GM06990 (cell line): Measurements from ENCODE around the gene KCNN3.
A peak's percentile ranks its signal among the peaks of the same experiment; 100 is the strongest.

Experiments used
- DNase-seq: peaks from one replicate; pipeline ENCODE4 v3.0.0-alpha.2; 2011; ENCODE audit not compliant: insufficient read length; ENCODE audit errors: extremely low read depth
- H3K27me3 ChIP-seq: replicated peaks from 2 replicates; pipeline ENCODE4 v1.6.0; 2011; ENCODE audit warnings: low read length; ENCODE audit not compliant: control insufficient read depth, insufficient read depth
- H3K36me3 ChIP-seq: 2 replicates; pipeline ENCODE4 v1.5.1; 2011; ENCODE audit warnings: low read length; ENCODE audit not compliant: control insufficient read depth, insufficient read depth
- H3K4me3 ChIP-seq: replicated peaks from 2 replicates; pipeline ENCODE4 v1.5.1; 2011; ENCODE audit warnings: low read depth, mild to moderate bottlenecking, control low read depth, low read length
- TF ChIP-seq, protein P1 (sequence below): IDR thresholded peaks from 2 replicates; pipeline ENCODE4 v1.5.1; 2011; ENCODE audit warnings: low read length, control low read depth, mild to moderate bottlenecking, inconsistent platforms; ENCODE audit not compliant: insufficient read depth, poor library complexity, severe bottlenecking

Gene KCNN3

GRCh38 chr1:154809436-154810413 is 60.4 kb downstream of the KCNN3 start:
- Histone ChIP-seq H3K36me3 (peaks cover 2% of the 10 kb centered on the region; the same call in 1 of the 2 replicates), H3K27me3 (no peaks in the 10 kb centered on the region), H3K4me3 (no peak overlapping the region)
- TF ChIP-seq, protein P1, sequence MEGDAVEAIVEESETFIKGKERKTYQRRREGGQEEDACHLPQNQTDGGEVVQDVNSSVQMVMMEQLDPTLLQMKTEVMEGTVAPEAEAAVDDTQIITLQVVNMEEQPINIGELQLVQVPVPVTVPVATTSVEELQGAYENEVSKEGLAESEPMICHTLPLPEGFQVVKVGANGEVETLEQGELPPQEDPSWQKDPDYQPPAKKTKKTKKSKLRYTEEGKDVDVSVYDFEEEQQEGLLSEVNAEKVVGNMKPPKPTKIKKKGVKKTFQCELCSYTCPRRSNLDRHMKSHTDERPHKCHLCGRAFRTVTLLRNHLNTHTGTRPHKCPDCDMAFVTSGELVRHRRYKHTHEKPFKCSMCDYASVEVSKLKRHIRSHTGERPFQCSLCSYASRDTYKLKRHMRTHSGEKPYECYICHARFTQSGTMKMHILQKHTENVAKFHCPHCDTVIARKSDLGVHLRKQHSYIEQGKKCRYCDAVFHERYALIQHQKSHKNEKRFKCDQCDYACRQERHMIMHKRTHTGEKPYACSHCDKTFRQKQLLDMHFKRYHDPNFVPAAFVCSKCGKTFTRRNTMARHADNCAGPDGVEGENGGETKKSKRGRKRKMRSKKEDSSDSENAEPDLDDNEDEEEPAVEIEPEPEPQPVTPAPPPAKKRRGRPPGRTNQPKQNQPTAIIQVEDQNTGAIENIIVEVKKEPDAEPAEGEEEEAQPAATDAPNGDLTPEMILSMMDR, result no peak
- no peak for DNase-seq

DNA sequence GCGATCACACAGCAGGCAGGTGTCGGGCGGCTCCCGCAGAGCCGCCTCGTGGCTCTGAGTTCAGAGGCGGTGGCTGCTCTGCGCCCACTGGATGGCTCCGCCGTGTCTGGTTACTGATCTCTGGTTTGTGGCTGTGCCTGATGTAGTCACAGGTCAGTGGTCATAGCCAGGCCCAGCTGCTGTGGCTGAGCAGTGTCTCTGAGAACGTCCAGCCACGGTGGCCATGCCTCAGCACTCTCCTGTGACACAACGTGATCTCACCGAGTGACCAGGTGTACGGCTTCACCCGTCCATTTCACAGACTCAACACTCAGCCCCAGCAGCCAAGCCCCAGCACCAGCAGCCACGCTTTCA is 61.2 kb downstream of the KCNN3 start:
- TF ChIP-seq, protein P1, result no peak
- DNase-seq, result peak; percentile 36
- Histone ChIP-seq H3K4me3 (no peak overlapping the region), H3K27me3 (no peaks in the 10 kb centered on the region), H3K36me3 (peaks cover 1% of the 10 kb centered on the region; the same call in 1 of the 2 replicates)

DNA sequence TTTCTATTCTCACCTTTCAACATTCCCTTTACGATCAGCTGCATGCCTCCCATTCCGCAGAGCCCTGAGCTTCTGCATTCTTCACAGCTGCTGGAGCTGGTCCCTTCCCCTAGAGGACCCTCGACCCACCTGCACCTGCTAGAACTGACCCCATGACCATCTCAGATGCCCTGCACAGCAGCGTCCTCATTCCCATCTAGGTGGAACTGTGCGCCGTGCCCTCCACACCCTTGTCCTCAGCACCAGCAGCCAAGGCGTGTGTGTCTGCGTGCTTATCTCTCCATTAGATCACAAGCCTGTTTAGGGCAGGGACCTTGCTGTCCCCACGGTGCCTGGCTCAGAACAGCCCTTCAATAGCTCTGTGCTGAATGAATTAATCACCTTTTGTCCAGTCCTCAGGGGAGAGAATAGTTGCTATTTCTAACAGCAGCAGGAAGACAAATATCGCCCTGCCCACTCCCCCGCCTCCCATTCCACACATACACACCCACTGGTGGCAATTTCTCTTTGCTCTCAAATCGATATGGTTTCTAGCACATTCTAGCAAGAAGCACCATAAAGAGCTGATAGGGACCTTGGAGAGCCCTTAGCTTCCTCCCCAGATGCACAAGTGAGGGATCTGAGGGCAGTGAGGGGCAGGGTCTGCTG is 61.7 kb downstream of the KCNN3 start:
- no peak overlapping the region for H3K4me3 ChIP-seq
- H3K27me3 ChIP-seq, result no peaks in the 10 kb centered on the region
- TF ChIP-seq, protein P1, result no peak
- H3K36me3 ChIP-seq, result peaks cover 1% of the 10 kb centered on the region; the same call in 1 of the 2 replicates
- no peak for DNase-seq

GRCh38 chr1:154807048-154807591 is 63.0 kb downstream of the KCNN3 start:
- Histone ChIP-seq H3K27me3 (no peaks in the 10 kb centered on the region), H3K4me3 (no peak overlapping the region)
- DNase-seq, result peak; percentile 48

GRCh38 chr1:154806333-154806732 is 63.7 kb downstream of the KCNN3 start:
- Histone ChIP-seq H3K4me3 (no peak overlapping the region), H3K27me3 (no peaks in the 10 kb centered on the region), H3K36me3 (no peaks in the 10 kb centered on the region; the same call in none of the 2 replicates)
- TF ChIP-seq, protein P1, result no peak
- no peak for DNase-seq

More at GRCh38 chr1:154807048-154807591, 63.0 kb downstream of the KCNN3 start:
- TF ChIP-seq, protein P1, result peak; percentile 24
- H3K36me3 ChIP-seq, result peaks cover 1% of the 10 kb centered on the region
